IMR-90 (cell line): Measurements from ENCODE around the gene DGKZ. TPM values are rescaled to one million over a fixed set of nuclear protein-coding genes. Genes with fewer than 3 reads are reported as not detected.

Experiments
- ATAC-seq: fragments of 200-7000 bp; cut with Tn5 transposase; 2 replicates; pipeline ENCODE4 v1.9.1; 2020; ENCODE audit warnings: low read depth, mild to moderate bottlenecking, moderate library complexity
- BruUV-seq: library from RNA; stranded (reverse); fragments of 400-500 nt; replicated peaks from 2 replicates; lab custom pipeline; 2021; lab: Mats Ljungman, UMichigan
- CTCF ChIA-PET: fragments of 300-600 bp; formaldehyde crosslinking; extraction: SDS; loops from one replicate; lab custom pipeline; 2021; ENCODE audit warnings: antibody characterized with exemption; lab: Yijun Ruan, JAX
- POLR2A ChIA-PET: fragments of 300-600 bp; sonication (Branson Sonifier 250); formaldehyde crosslinking; loops from one replicate; lab custom pipeline; 2022; ENCODE audit warnings: antibody characterized with exemption; ENCODE audit not compliant: unreplicated experiment; lab: Charles Lee
- DNase-seq: peaks from one replicate; pipeline ENCODE4 v3.0.0; 2013
- H2AFZ ChIP-seq: replicated peaks from 2 replicates; pipeline ENCODE3; 2013; ENCODE audit warnings: low read length, mild to moderate bottlenecking; ENCODE audit not compliant: poor library complexity
- H2AK5ac ChIP-seq: 2 replicates; pipeline ENCODE4 v1.6.1; 2013; ENCODE audit warnings: low read depth, low read length, inconsistent platforms
- H2AK9ac ChIP-seq: replicated peaks from 2 replicates; pipeline ENCODE3; 2013; ENCODE audit warnings: mild to moderate bottlenecking, low read depth, low read length, moderate library complexity; ENCODE audit not compliant: poor library complexity
- H2BK120ac ChIP-seq: 2 replicates; pipeline ENCODE4 v1.6.1; 2013; ENCODE audit warnings: low read depth, low read length, inconsistent platforms
- H2BK15ac ChIP-seq: 3 replicates; pipeline ENCODE4 v1.6.1; 2013; ENCODE audit warnings: low read depth, low read length, inconsistent platforms
- H2BK20ac ChIP-seq: 2 replicates; pipeline ENCODE4 v1.6.1; 2013; ENCODE audit warnings: low read depth, mild to moderate bottlenecking, inconsistent platforms, low read length, moderate library complexity
- H2BK5ac ChIP-seq: 2 replicates; pipeline ENCODE4 v1.6.1; 2013; ENCODE audit warnings: mild to moderate bottlenecking, low read depth, low read length, inconsistent platforms; ENCODE audit not compliant: poor library complexity, severe bottlenecking
- H3K14ac ChIP-seq: replicated peaks from 2 replicates; pipeline ENCODE4 v1.6.1; 2013; ENCODE audit warnings: low read depth, low read length, inconsistent platforms
- H3K18ac ChIP-seq: 2 replicates; pipeline ENCODE4 v1.6.1; 2013; ENCODE audit warnings: low read depth, low read length, control low read depth
- H3K23ac ChIP-seq: 2 replicates; pipeline ENCODE4 v1.6.1; 2013; ENCODE audit warnings: low read depth, low read length, inconsistent platforms
- H3K27ac ChIP-seq: 2 replicates; pipeline ENCODE4 v1.5.1; 2013; ENCODE audit warnings: mild to moderate bottlenecking, control low read depth, low read length; ENCODE audit not compliant: insufficient read depth
- H3K27me3 ChIP-seq: 2 replicates; pipeline ENCODE4 v1.6.1; 2013; ENCODE audit warnings: low read length; ENCODE audit not compliant: control insufficient read depth, insufficient read depth
- H3K36me3 ChIP-seq: 2 replicates; pipeline ENCODE4 v1.6.1; 2013; ENCODE audit warnings: low read length, mixed read lengths; ENCODE audit not compliant: control insufficient read depth, insufficient read depth
- H3K4ac ChIP-seq: 2 replicates; pipeline ENCODE4 v1.6.1; 2013; ENCODE audit warnings: low read depth, low read length, inconsistent platforms
- H3K4me1 ChIP-seq: 2 replicates; pipeline ENCODE4 v1.6.1; 2013; ENCODE audit warnings: low read length, mixed read lengths; ENCODE audit not compliant: control insufficient read depth, insufficient read depth
- H3K4me2 ChIP-seq: 2 replicates; pipeline ENCODE4 v1.6.1; 2013; ENCODE audit warnings: low read depth, mild to moderate bottlenecking, control low read depth, low read length, moderate library complexity
- H3K4me3 ChIP-seq: 2 replicates; pipeline ENCODE4 v1.5.1; 2013; ENCODE audit warnings: low read depth, mild to moderate bottlenecking, control low read depth, low read length, moderate library complexity; ENCODE audit not compliant: insufficient read depth
- H3K56ac ChIP-seq: 2 replicates; pipeline ENCODE4 v1.6.1; 2013; ENCODE audit warnings: low read length, inconsistent platforms; ENCODE audit not compliant: insufficient read depth; ENCODE audit errors: extremely low read depth
- H3K79me1 ChIP-seq, 2 experiments: 2 replicates each; pipeline ENCODE4 v1.6.1; 2013; ENCODE audit warnings: low read length in 2 of 2, inconsistent platforms in 1 of 2, low read depth in 1 of 2
- H3K9ac ChIP-seq: 2 replicates; pipeline ENCODE4 v1.6.1; 2013; ENCODE audit warnings: low read depth, low read length, control low read depth
- H3K9me1 ChIP-seq: 2 replicates; pipeline ENCODE4 v1.6.1; 2013; ENCODE audit warnings: low read length, inconsistent platforms; ENCODE audit not compliant: insufficient read depth
- H3K9me3 ChIP-seq: 2 replicates; pipeline ENCODE4 v1.6.1; 2013; ENCODE audit warnings: low read length; ENCODE audit not compliant: control insufficient read depth, insufficient read depth
- H4K20me1 ChIP-seq: 2 replicates; pipeline ENCODE4 v1.6.1; 2013; ENCODE audit warnings: low read length, inconsistent platforms; ENCODE audit not compliant: insufficient read depth
- H4K5ac ChIP-seq: 2 replicates; pipeline ENCODE4 v1.6.1; 2013; ENCODE audit warnings: mild to moderate bottlenecking, low read depth, low read length, control low read depth
- H4K8ac ChIP-seq, 2 experiments: 2 replicates each; pipeline ENCODE4 v1.6.1; 2013; ENCODE audit warnings: low read depth in 2 of 2, low read length in 2 of 2, control low read depth in 1 of 2, inconsistent platforms in 1 of 2
- H4K91ac ChIP-seq: 2 replicates; pipeline ENCODE4 v1.6.1; 2013; ENCODE audit warnings: low read depth, low read length, inconsistent platforms; ENCODE audit not compliant: insufficient read depth
- CEBPB ChIP-seq: IDR thresholded peaks from 2 replicates; pipeline ENCODE4 v1.6.1; 2012; ENCODE audit warnings: low read depth, low read length, improper control_type of control experiment
- FOS ChIP-seq: fragments of 150-350 bp; IDR thresholded peaks from 2 replicates; pipeline ENCODE4 v1.6.1; 2016; ENCODE audit warnings: low read depth, low read length
- MAZ ChIP-seq: IDR thresholded peaks from 2 replicates; pipeline ENCODE4 v1.6.1; 2012; ENCODE audit warnings: low read depth, mild to moderate bottlenecking, low read length, improper control_type of control experiment, moderate library complexity, borderline replicate concordance
- RAD21 ChIP-seq: IDR thresholded peaks from 2 replicates; pipeline ENCODE4 v1.6.1; 2012; ENCODE audit warnings: low read length, improper control_type of control experiment
- WGBS, 2 experiments: methylation state at CpG; one replicate each; pipeline versions ENCODE4 v1.1.5 to v1.1.7; 2013; ENCODE audit warnings: missing lambda C conversion rate in 2 of 2; ENCODE audit not compliant: insufficient read length in 1 of 2; ENCODE audit errors: extremely low coverage in 2 of 2; 5-methylcytosine and 5-hydroxymethylcytosine counted together
- dilution Hi-C: fragments of 300-500 bp; cut with HindIII; formaldehyde crosslinking; loops from one replicate; pipeline ENCODE4 v1.14.3; 2018; ENCODE audit warnings: low sequenced_read_pairs; ENCODE audit not compliant: unreplicated experiment
- in situ Hi-C: fragments of 300-500 bp; cut with MboI; formaldehyde crosslinking; loops from 3 replicates; pipeline ENCODE4 v1.14.3; 2019; ENCODE audit warnings: low sequenced_read_pairs, inconsistent platforms, mixed read lengths
- intact Hi-C: fragments of 100-400 bp; cut with micrococcal nuclease; formaldehyde crosslinking; loops from 2 replicates; pipeline ENCODE4 v1.10.0; 2022
- polyA plus RNA-seq, 3 experiments: library from polyadenylated mRNA; depleted of rRNA; stranded (reverse); fragments of >200 nt; gene quantifications; 2 replicates each; pipeline ENCODE4 v1.2.3, GENCODE V29; 2012; ENCODE audit warnings: low replicate concordance in 1 of 3
- total RNA-seq: library from RNA; depleted of rRNA; stranded (reverse); fragments of >200 nt; gene quantifications from 2 replicates; pipeline ENCODE4 v1.2.3, GENCODE V29; 2012

The DGKZ gene
- total and polyA plus RNA-seq, 2 of the 4 experiments (the other 2 are of a cell fraction), result 46.8 to 62.0 TPM

GRCh38 chr11:46335890-46336562 lies 11.2 kb upstream of the DGKZ start:
- no peak overlapping the region for H3K27ac ChIP-seq
- TF ChIP-seq MAZ (no peak), CEBPB (no peak), RAD21 (no peak), FOS (no peak)
- H3K9me3 ChIP-seq, result no peaks in the 10 kb centered on the region
- H4K5ac ChIP-seq, result no peak overlapping the region
- H3K4ac ChIP-seq, result no peak overlapping the region
- DNase-seq, result no peak
- peaks cover 6% of the 10 kb centered on the region for H3K4me1 ChIP-seq
- peaks cover 39% of the 10 kb centered on the region for H3K27me3 ChIP-seq
- no peak overlapping the region for H2BK20ac ChIP-seq
- intact Hi-C loops, result no loop called here
- in situ Hi-C loops, result no loop called here
- ChIA-PET CTCF (no interaction called here), POLR2A (no interaction called here)
- peak overlapping the region; percentile 2 for H2AFZ ChIP-seq
- no peak overlapping the region for H3K56ac ChIP-seq
- no peak overlapping the region for H2AK5ac ChIP-seq
- peaks cover 2% of the 10 kb centered on the region for H3K9me1 ChIP-seq
- no TSS peak for BruUV-seq
- no peak overlapping the region for H4K8ac ChIP-seq
- H3K36me3 ChIP-seq, result no peaks in the 10 kb centered on the region
- no peak overlapping the region for H3K4me3 ChIP-seq
- H3K18ac ChIP-seq, result no peak overlapping the region
- no peak overlapping the region for H3K14ac ChIP-seq
- H2AK9ac ChIP-seq, result peak overlapping the region; percentile 19
- H3K4me2 ChIP-seq, result no peak overlapping the region
- H4K91ac ChIP-seq, result no peak overlapping the region
- H2BK120ac ChIP-seq, result no peak overlapping the region
- 94% methylated on average over 3 of the region's 11 CpGs; no CpG with 5 or more reads in 1 of the 2 experiments for WGBS, 2 experiments
- no peaks in the 10 kb centered on the region for H4K20me1 ChIP-seq
- no peak overlapping the region for H2BK5ac ChIP-seq
- H3K23ac ChIP-seq, result no peak overlapping the region
- H2BK15ac ChIP-seq, result no peak overlapping the region
- no peak overlapping the region for H3K9ac ChIP-seq
- dilution Hi-C loops, result no loop called here
- no peak for ATAC-seq
- H3K79me1 ChIP-seq, result no peaks in the 10 kb centered on the region
